H9 (cell line): ENCODE measurements around the gene CCDC33. TPM values are rescaled to one million over a fixed set of nuclear protein-coding genes. Genes with fewer than 3 reads are reported as not detected.

Source experiments
- DNase-seq: peaks from one replicate; pipeline ENCODE4 v3.0.0-alpha.2; 2017
- H2AFZ ChIP-seq: one replicate; pipeline ENCODE4 v1.6.1; 2013; ENCODE audit warnings: mild to moderate bottlenecking, low read length, control low read depth, moderate library complexity
- H2AK5ac ChIP-seq: 2 replicates; pipeline ENCODE4 v1.6.1; 2013; ENCODE audit warnings: low read length, control low read depth, mixed read lengths; ENCODE audit not compliant: insufficient read length
- H2BK120ac ChIP-seq: one replicate; pipeline ENCODE4 v1.6.1; 2013; ENCODE audit warnings: low read depth, mild to moderate bottlenecking, low read length, control low read depth, inconsistent platforms; ENCODE audit not compliant: poor library complexity, severe bottlenecking
- H2BK12ac ChIP-seq: 2 replicates; pipeline ENCODE4 v1.6.1; 2013; ENCODE audit warnings: low read length, control low read depth, mixed read lengths, low read depth; ENCODE audit not compliant: insufficient read length
- H2BK15ac ChIP-seq: 2 replicates; pipeline ENCODE4 v1.6.1; 2013; ENCODE audit warnings: low read depth, low read length, control low read depth
- H2BK20ac ChIP-seq: one replicate; pipeline ENCODE4 v1.6.1; 2013; ENCODE audit warnings: low read depth, mild to moderate bottlenecking, low read length, control low read depth, inconsistent platforms; ENCODE audit not compliant: poor library complexity, severe bottlenecking
- H2BK5ac ChIP-seq: 2 replicates; pipeline ENCODE4 v1.6.1; 2013; ENCODE audit warnings: low read length, control low read depth, mixed read lengths; ENCODE audit not compliant: insufficient read length
- H3K14ac ChIP-seq: 2 replicates; pipeline ENCODE4 v1.6.1; 2013; ENCODE audit warnings: low read length, control low read depth; ENCODE audit not compliant: insufficient read depth
- H3K18ac ChIP-seq: 2 replicates; pipeline ENCODE4 v1.6.1; 2013; ENCODE audit warnings: low read depth, mild to moderate bottlenecking, mixed read lengths, low read length, control low read depth; ENCODE audit not compliant: insufficient read length
- H3K23ac ChIP-seq: 2 replicates; pipeline ENCODE4 v1.6.1; 2013; ENCODE audit warnings: low read length, control low read depth, mixed read lengths, low read depth; ENCODE audit not compliant: insufficient read length
- H3K23me2 ChIP-seq: 2 replicates; pipeline ENCODE4 v1.6.1; 2013; ENCODE audit warnings: low read depth, mild to moderate bottlenecking, mixed read lengths, low read length, control low read depth; ENCODE audit not compliant: insufficient read length, poor library complexity, severe bottlenecking
- H3K27ac ChIP-seq: 2 replicates; pipeline ENCODE4 v1.5.1; 2013; ENCODE audit warnings: low read length, control low read depth, mixed read lengths, low read depth; ENCODE audit not compliant: insufficient read length
- H3K27me3 ChIP-seq: 2 replicates; pipeline ENCODE4 v1.6.1; 2013; ENCODE audit warnings: low read length, control low read depth, inconsistent platforms; ENCODE audit not compliant: insufficient read depth
- H3K4ac ChIP-seq: 2 replicates; pipeline ENCODE4 v1.6.1; 2013; ENCODE audit warnings: low read depth, mild to moderate bottlenecking, control low read depth, inconsistent platforms, low read length, moderate library complexity
- H3K4me1 ChIP-seq: 2 replicates; pipeline ENCODE4 v1.6.1; 2013; ENCODE audit warnings: low read length, control low read depth, inconsistent platforms; ENCODE audit not compliant: insufficient read depth
- H3K4me2 ChIP-seq: 2 replicates; pipeline ENCODE4 v1.6.1; 2013; ENCODE audit warnings: low read length, control low read depth, mixed read lengths; ENCODE audit not compliant: insufficient read length, insufficient read depth
- H3K56ac ChIP-seq: 2 replicates; pipeline ENCODE4 v1.6.1; 2013; ENCODE audit warnings: low read depth, mild to moderate bottlenecking, mixed read lengths, low read length, control low read depth; ENCODE audit not compliant: insufficient read length
- H3K79me1 ChIP-seq: 2 replicates; pipeline ENCODE4 v1.6.1; 2013; ENCODE audit warnings: low read depth, mild to moderate bottlenecking, moderate library complexity, low read length, control low read depth, inconsistent platforms; ENCODE audit not compliant: insufficient read depth, poor library complexity, severe bottlenecking
- H3K79me2 ChIP-seq: 2 replicates; pipeline ENCODE4 v1.6.1; 2013; ENCODE audit warnings: low read length, control low read depth, inconsistent platforms; ENCODE audit not compliant: insufficient read depth
- H3K9ac ChIP-seq: 2 replicates; pipeline ENCODE4 v1.6.1; 2013; ENCODE audit warnings: low read length, control low read depth, mixed read lengths; ENCODE audit not compliant: insufficient read length; ENCODE audit errors: extremely low read depth
- H3K9me3 ChIP-seq: one replicate; pipeline ENCODE4 v1.6.1; 2013; ENCODE audit warnings: low read depth, low read length, inconsistent platforms; ENCODE audit not compliant: control insufficient read depth
- H3T11ph ChIP-seq: one replicate; pipeline ENCODE4 v1.6.1; 2013; ENCODE audit warnings: mild to moderate bottlenecking, low read length, control low read depth, inconsistent platforms
- H4K20me1 ChIP-seq: one replicate; pipeline ENCODE4 v1.6.1; 2013; ENCODE audit not compliant: control insufficient read depth, insufficient read length, insufficient read depth
- H4K5ac ChIP-seq: 2 replicates; pipeline ENCODE4 v1.6.1; 2013; ENCODE audit warnings: low read depth, mild to moderate bottlenecking, mixed read lengths, low read length, control low read depth; ENCODE audit not compliant: insufficient read length
- H4K8ac ChIP-seq: replicated peaks from 2 replicates; pipeline ENCODE4 v1.6.1; 2013; ENCODE audit warnings: low read length, control low read depth, mixed read lengths, low read depth; ENCODE audit not compliant: insufficient read length
- H4K91ac ChIP-seq: 2 replicates; pipeline ENCODE4 v1.6.1; 2013; ENCODE audit warnings: low read depth, mild to moderate bottlenecking, moderate library complexity, mixed read lengths, low read length, control low read depth; ENCODE audit not compliant: insufficient read length
- H3K27ac Mint-ChIP-seq, 3 experiments: 2 replicates in 2 of 3; 3 replicates in 1 of 3; pipeline ENCODE4 v1.8.0; 2020 to 2021; ENCODE audit warnings: mixed read lengths in 3 of 3, mild to moderate bottlenecking in 1 of 3, moderate library complexity in 1 of 3
- H3K27me3 Mint-ChIP-seq: 2 replicates; pipeline ENCODE4 v1.8.0; 2021; ENCODE audit warnings: low read depth, mild to moderate bottlenecking, moderate library complexity, mixed read lengths
- H3K36me3 Mint-ChIP-seq, 3 experiments: 2 replicates in 2 of 3; 3 replicates in 1 of 3; pipeline ENCODE4 v1.8.0; 2020 to 2021; ENCODE audit warnings: low read depth in 3 of 3, mixed read lengths in 3 of 3; ENCODE audit not compliant: insufficient read depth in 1 of 3
- H3K4me1 Mint-ChIP-seq, 2 experiments: 2 replicates each; pipeline ENCODE4 v1.8.0; 2020; ENCODE audit warnings: mixed read lengths in 2 of 2
- H3K4me3 Mint-ChIP-seq, 2 experiments: 2 replicates in 1 of 2; 3 replicates in 1 of 2; pipeline ENCODE4 v1.8.0; 2020 to 2021; ENCODE audit warnings: mild to moderate bottlenecking in 2 of 2, mixed read lengths in 2 of 2, moderate library complexity in 1 of 2
- H3K9me3 Mint-ChIP-seq, 2 experiments: 2 replicates in 1 of 2; 3 replicates in 1 of 2; pipeline ENCODE4 v1.8.0; 2020; ENCODE audit warnings: mild to moderate bottlenecking in 2 of 2, mixed read lengths in 2 of 2, moderate library complexity in 1 of 2
- WGBS: extraction: QIAGEN DNeasy Blood & Tissue Kit; methylation state at CpG from one replicate; pipeline ENCODE4 v1.1.7; 2013; ENCODE audit warnings: missing lambda C conversion rate, low lambda C conversion rate, mixed read lengths; ENCODE audit not compliant: insufficient read length; ENCODE audit errors: extremely low coverage; 5-methylcytosine and 5-hydroxymethylcytosine counted together
- total RNA-seq: library from RNA; stranded (reverse); gene quantifications from 2 replicates; pipeline ENCODE4 v1.2.1, GENCODE V29; 2021
- TF ChIP-seq, protein P1 (sequence below): fragments of 200-600 bp; sonication (generic); conservative IDR thresholded peaks from 3 replicates; pipeline ENCODE4 v1.8.0; 2021; ENCODE audit warnings: antibody characterized with exemption, mild to moderate bottlenecking

CCDC33 gene
- total RNA-seq, 1 experiment from 2014 or later = 4.6 TPM

DNA sequence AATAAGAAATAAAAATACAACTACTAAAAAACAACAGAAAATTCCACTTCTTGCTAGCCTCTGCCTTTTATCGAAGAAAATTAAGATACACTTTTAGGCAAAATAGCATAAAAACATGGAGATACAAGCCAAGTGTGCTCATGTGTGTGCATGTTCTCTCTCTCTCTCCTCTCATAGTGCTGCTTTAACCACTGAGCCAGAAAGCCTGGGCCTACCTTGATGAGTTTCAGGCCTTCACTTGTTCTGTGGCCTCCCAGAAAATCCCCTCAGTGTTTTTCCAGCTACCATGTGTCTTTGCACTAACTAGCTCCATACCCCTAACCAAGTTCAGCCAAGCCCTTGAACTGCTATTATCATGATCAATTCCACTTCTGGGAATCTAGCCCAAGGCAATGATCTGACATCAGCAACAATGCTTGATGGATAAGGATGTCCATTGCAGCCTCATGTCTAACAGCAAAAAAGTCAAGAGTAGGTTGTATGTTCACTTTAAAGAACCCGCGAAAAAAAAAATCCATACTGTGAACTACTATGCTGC, 113.2 kb downstream of the CCDC33 start:
- H2BK15ac ChIP-seq = no peak overlapping the region
- H3K9ac ChIP-seq = no peak overlapping the region
- H3K79me1 ChIP-seq = no peaks in the 10 kb centered on the region
- Mint-ChIP-seq H3K27ac (no peak overlapping the region), H3K4me3 (no peak overlapping the region), H3K36me3 (peaks cover 9 to 16% (median 10%) of the 10 kb centered on the region in 3 experiments; a peak in 6 of 7 replicates), H3K9me3 (peaks cover 15 to 17% of the 10 kb centered on the region in 2 experiments), H3K4me1 (peaks cover 22 to 26% of the 10 kb centered on the region in 2 experiments), H3K27me3 (no peaks in the 10 kb centered on the region; the same call in none of the 2 replicates)
- no peak overlapping the region for H3K14ac ChIP-seq
- H3K79me2 ChIP-seq = no peaks in the 10 kb centered on the region
- no peak overlapping the region for H3K18ac ChIP-seq
- no peak overlapping the region for H2AK5ac ChIP-seq
- H2BK20ac ChIP-seq = no peak overlapping the region
- WGBS = no CpG with 5 or more reads among the region's 3 CpGs
- no peak overlapping the region for H4K91ac ChIP-seq
- H2AFZ ChIP-seq = no peak overlapping the region
- no peak overlapping the region for H3K23ac ChIP-seq
- H4K8ac ChIP-seq = no peak overlapping the region
- H3T11ph ChIP-seq = no peak overlapping the region
- H3K23me2 ChIP-seq = no peaks in the 10 kb centered on the region
- no peak for DNase-seq
- H2BK12ac ChIP-seq = no peak overlapping the region
- H3K27ac ChIP-seq = no peak overlapping the region
- TF ChIP-seq, protein P1, sequence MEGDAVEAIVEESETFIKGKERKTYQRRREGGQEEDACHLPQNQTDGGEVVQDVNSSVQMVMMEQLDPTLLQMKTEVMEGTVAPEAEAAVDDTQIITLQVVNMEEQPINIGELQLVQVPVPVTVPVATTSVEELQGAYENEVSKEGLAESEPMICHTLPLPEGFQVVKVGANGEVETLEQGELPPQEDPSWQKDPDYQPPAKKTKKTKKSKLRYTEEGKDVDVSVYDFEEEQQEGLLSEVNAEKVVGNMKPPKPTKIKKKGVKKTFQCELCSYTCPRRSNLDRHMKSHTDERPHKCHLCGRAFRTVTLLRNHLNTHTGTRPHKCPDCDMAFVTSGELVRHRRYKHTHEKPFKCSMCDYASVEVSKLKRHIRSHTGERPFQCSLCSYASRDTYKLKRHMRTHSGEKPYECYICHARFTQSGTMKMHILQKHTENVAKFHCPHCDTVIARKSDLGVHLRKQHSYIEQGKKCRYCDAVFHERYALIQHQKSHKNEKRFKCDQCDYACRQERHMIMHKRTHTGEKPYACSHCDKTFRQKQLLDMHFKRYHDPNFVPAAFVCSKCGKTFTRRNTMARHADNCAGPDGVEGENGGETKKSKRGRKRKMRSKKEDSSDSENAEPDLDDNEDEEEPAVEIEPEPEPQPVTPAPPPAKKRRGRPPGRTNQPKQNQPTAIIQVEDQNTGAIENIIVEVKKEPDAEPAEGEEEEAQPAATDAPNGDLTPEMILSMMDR = no peak
- H2BK5ac ChIP-seq = no peak overlapping the region
- no peak overlapping the region for H3K4ac ChIP-seq
- H2BK120ac ChIP-seq = no peak overlapping the region
- H3K27me3 ChIP-seq = no peaks in the 10 kb centered on the region
- H3K56ac ChIP-seq = no peak overlapping the region
- peaks cover 8% of the 10 kb centered on the region; the same call in 1 of the 2 replicates for H3K4me1 ChIP-seq
- H3K9me3 ChIP-seq = no peaks in the 10 kb centered on the region
- H4K20me1 ChIP-seq = no peaks in the 10 kb centered on the region
- no peak overlapping the region for H3K4me2 ChIP-seq
- no peak overlapping the region for H4K5ac ChIP-seq
